Ovary (tissue), 3 donors: Measurements from ENCODE around the gene PHPT1.

ENCODE experiments used
- POLR2A ChIP-seq: fragments of 450-650 bp; IDR thresholded peaks from one replicate; pipeline ENCODE4 v1.6.1; 2017; ENCODE audit warnings: antibody characterized with exemption, mild to moderate bottlenecking, moderate library complexity
- TF ChIP-seq, protein P1 (sequence below), 3 donors: fragments of 450-650 bp in 2 of 3; fragments of 200-600 bp in 1 of 3; IDR thresholded peaks; one replicate each; pipeline versions ENCODE4 v1.5.1 to v1.8.0; 2016 to 2022; ENCODE audit warnings: antibody characterized with exemption in 3 of 3, mild to moderate bottlenecking in 1 of 3
- donor health status: DM: no; HTN: no; CAD: no.

DNA sequence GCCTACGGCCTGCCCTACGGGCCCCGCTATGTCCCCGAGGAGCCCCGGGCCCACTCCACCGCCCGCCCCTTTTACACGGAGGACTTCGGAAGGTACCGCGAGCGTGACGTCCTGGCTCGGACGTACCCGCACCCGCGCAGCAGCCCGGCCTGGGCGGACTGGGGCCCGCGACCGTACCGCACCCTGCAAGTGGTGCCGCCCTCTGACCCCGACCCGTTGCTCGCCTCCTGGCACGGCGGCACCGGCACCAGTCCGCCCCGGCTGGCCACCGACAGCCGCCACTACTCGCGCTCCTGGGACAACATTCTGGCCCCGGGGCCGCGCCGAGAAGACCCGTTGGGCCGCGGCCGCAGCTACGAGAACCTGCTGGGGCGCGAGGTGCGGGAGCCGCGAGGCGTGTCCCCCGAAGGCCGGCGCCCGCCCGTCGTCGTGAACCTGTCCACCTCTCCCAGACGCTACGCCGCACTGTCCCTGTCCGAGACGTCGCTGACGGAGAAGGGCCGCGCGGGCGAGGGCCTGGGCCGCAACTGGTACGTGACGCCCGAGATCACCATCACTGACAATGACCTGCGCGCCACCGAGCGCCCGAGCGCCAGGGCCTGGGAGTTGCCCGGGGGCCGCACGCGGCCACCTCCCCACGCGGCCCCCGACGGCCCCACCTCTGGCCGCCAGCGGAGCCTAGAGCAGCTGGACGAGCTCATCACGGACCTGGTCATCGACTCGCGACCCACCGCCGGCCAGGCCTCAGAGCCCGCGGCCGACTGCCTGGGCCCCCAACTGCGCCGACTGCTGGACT, 3.5 kb upstream of the PHPT1 start:
- TF ChIP-seq, protein P1, sequence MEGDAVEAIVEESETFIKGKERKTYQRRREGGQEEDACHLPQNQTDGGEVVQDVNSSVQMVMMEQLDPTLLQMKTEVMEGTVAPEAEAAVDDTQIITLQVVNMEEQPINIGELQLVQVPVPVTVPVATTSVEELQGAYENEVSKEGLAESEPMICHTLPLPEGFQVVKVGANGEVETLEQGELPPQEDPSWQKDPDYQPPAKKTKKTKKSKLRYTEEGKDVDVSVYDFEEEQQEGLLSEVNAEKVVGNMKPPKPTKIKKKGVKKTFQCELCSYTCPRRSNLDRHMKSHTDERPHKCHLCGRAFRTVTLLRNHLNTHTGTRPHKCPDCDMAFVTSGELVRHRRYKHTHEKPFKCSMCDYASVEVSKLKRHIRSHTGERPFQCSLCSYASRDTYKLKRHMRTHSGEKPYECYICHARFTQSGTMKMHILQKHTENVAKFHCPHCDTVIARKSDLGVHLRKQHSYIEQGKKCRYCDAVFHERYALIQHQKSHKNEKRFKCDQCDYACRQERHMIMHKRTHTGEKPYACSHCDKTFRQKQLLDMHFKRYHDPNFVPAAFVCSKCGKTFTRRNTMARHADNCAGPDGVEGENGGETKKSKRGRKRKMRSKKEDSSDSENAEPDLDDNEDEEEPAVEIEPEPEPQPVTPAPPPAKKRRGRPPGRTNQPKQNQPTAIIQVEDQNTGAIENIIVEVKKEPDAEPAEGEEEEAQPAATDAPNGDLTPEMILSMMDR (IDR thresholded peaks at IDR 0.05): no peak
- no peak for TF ChIP-seq POLR2A
